DMS 273 (cell line): ENCODE results near the gene ZNF598.

ENCODE experiments used
- DNase-seq: peaks from one replicate; lab custom pipeline; 2025; ENCODE audit not compliant: unreplicated experiment; lab: John Stamatoyannopoulos, UW

ZNF598 gene

DNA sequence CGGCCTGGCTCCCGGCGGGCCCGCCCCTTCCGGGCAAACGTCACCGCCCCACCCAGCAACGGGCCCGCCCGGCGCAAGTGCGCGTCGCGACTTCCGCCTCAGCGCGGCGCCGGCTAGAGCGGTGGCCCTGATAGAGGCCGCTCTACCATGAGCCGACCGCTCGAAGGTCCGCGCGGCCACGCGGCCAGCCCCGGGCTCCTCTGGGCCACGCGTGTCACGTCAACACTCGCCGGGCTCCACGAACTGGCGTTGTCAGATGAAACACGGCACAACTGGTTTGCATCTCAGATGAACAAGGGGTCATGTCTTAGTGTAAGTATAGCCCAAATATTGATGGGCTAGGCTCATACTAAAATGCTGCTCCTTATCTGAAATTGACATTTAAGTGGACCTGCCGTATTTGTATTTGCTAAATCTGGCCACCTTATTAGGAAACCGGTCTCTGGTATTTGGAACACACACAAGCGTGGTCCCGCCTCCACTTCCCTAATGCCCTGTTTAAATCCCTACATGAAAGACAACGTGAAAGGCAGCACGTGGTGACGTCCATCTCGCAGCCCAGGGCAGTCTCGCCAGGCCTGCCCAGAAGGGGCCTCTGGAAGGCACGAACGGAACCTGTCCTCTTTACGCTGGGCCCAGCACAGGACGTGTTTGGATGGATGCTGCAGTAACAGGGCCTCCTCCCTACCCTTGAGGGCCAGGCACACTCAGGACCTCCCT, at the start of gene ZNF598:
Gene ZNF598 (minus strand): TSS at position 31 of the 720 bp plus-strand sequence.
- DNase-seq = peak; percentile 96

DNA sequence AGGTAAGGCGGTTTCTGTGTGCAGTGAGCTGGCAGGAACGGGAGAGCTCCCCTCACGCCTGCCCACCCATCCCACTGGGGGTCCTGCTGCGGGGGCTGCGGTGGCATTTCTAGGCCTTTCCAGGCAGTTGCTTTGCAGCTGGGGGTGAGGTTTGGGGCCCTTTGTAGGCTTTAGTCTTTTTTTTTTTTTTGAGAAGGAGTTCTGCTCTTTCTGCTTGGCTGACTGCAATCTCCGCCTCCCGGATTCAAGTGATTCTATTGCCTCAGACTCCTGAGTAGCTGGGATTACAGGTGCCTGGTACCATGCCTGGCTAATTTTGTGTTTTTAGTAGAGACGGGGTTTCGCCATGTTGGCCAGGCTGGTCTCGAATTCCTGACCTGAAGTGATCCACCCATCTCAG, 49.3 kb upstream of the ZNF598 start:
- no peak for DNase-seq

DNA sequence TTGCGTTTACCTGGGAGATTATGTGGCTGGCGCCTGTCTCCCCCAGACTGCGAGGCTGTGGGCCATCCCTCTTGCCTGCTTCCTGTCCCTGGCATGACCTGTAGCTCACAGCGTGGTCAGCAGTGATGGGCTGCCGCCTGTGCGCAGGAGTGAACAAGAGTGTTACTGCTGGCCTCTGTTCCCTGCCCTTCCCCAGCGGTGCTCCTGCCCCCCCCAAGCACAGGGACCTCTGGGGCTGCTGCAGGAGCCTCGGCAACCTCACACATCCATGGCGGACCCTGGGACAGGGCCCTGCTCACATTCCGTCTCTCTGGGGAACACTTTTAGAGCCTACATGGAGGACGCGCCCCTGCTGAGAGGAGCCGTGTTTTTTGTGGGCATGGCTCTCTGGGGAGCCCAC, 48.8 kb upstream of the ZNF598 start:
- no peak for DNase-seq

DNA sequence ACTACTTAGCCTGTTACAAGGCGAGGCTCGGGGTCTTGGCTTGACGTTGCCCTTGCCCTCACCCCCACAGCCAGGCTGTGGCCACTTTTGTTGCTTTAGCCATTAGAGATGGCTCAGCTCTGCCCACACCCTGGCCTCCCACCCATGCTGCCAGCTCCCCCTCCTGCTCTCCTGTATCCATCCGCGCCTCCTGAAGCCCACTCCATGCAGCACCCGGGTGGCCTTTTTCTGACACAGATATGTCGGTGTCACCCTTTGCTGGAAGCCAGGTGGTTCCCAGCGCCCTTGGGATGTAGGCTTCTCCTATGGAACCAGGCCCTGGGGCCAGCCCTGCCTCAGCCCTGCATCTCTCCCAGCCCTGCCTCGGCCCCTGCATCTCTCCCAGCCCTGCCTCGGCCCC, 47.8 kb upstream of the ZNF598 start:
- no peak for DNase-seq

DNA sequence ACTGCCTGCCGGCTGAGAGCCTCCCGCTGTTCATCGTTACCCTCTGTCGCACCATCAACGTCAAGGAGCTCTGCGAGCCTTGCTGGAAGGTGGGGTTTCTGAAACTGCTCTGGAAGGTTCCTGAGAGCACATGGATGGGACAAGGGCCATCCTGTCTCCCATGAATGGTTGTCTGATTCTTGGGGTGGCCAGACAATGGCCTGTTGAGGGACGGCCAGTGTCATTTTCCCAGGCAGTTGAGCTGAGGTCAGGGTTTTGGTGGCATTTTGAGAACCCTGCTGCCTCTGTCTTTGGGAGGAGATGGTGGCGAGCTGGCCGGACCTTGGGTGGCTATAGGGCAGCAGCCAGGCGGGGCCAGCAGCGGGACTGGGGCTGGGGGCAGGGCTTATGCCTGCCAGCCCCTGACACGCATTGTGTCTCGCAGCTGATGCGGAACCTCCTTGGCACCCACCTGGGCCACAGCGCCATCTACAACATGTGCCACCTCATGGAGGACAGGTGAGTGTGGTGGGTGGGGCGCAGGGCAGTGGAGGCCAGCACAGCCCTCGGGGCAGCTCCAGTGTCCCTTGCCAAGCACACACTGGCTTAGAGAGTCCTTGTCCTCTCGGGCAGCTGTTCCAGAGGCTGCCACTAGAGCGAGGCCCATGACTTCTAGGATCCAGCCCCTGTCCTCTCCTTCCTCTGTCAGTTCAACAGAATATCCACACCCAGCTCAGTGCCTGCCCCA, 47.2 kb upstream of the ZNF598 start:
- peak; percentile 41 for DNase-seq

DNA sequence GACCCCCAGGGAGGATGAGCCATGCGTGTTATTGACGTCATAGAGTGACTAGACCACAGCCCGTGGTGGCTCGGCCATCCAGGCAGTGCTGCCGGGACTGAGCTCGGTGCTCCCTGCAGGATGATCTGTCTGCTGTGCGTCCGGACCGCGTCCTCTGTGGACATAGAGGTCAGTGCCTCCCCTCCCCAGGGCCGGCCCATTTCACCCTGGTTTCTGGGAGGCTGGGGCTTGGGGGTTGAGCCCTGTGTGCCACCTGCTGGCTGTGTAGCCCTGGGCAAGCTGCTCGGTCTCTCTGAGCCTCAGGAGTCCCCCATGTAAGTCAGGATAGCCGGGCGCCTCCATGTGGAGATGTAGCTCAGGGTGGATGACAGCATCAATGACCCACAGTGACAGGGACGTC, 46.5 kb upstream of the ZNF598 start:
- no peak for DNase-seq

DNA sequence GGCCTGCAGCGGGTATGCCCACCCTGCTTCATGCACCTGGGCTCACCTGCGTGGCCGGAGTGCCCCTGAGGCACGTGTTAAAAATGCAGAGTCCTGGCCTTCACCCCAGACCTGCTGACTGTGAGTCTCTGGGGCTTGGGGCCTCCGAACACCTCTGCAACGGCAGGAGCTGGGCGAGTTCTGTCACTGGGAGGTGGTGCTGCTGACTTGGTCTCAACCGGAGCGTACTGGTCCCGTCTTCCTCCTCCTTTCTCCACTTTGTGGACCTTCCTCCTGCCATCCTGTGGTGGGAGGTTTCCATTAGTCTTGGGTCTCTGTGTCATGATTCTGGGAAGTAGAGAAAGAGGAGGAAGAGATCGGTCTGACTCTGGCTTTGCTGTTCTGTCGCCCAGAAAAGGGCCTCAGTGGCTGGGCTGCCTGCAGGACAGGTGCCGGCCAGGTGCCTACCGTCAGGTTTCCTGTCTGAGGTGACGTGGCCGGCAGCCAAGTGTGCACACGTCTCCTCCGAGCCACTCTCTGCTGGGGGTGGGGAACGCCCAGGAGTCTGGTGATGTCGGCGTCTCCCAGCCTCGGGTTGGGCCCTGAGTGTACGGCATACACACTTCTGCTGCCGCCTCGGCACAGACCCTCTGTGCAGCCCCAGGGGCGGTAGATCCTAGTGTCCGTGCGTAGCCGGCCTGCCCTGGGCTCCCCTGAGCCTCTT, 45.1 kb upstream of the ZNF598 start:
- DNase-seq = no peak

DNA sequence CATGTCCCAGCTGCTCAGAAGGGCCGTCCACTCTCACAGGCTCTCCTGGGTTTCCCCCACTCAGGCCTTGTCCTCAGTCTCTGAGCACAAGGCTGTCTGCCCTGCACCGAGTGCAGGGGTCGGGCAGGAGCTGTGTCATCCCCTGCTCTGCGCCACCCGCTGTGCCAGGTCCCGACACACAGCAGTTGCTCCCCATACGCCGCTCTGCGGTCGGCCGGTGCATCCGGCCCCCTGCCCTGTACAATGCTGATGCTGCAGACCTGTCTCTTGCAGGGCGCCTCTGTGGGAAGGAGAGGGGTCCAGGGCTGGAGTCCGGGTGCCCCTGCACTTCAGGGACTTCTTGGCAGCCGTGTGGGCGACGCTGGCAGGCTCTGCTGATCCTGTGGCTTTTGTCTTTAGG, 44.3 kb upstream of the ZNF598 start:
- DNase-seq = no peak

DNA sequence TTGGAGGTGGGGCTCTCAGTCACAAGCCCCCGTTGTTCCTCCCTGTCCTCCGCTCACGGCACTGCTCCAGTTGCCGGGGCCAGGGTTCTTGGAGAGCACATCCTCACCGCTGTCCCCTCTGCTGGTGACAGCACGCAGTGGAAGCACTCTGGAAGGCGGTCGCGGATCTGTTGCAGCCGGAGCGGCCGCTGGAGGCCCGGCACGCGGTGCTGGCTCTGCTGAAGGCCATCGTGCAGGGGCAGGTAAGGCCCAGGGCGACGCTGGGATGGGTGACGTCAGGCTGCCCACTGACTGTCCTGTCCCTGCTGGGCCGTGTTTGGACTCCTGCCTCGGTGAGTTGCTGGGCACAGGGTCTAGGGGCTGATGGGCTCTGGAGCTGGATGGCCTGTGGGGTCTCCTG, 43.6 kb upstream of the ZNF598 start:
- DNase-seq = no peak

DNA sequence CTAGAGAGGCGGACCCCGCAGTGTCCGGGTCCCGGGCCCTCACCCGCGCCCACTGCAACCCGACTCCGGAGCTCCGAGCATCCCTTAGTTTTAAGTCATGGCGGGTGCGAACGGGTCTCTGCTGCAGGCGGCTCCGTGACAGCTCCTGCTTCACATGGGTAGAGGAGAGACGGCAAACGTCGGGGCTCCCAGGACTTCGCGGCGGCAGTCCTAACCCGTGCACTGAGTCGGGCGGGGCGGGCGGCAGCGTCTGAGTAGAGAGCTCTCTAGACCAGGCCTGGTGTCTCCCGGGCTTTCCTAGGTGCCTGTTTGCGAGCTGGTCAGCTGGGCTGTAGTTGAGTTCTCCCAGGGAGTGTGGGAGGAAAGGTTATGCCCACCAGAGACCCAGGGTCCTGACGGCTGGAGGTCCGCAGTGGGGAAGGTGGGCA, 38.5 kb upstream of the ZNF598 start:
- peak; percentile 61 for DNase-seq

DNA sequence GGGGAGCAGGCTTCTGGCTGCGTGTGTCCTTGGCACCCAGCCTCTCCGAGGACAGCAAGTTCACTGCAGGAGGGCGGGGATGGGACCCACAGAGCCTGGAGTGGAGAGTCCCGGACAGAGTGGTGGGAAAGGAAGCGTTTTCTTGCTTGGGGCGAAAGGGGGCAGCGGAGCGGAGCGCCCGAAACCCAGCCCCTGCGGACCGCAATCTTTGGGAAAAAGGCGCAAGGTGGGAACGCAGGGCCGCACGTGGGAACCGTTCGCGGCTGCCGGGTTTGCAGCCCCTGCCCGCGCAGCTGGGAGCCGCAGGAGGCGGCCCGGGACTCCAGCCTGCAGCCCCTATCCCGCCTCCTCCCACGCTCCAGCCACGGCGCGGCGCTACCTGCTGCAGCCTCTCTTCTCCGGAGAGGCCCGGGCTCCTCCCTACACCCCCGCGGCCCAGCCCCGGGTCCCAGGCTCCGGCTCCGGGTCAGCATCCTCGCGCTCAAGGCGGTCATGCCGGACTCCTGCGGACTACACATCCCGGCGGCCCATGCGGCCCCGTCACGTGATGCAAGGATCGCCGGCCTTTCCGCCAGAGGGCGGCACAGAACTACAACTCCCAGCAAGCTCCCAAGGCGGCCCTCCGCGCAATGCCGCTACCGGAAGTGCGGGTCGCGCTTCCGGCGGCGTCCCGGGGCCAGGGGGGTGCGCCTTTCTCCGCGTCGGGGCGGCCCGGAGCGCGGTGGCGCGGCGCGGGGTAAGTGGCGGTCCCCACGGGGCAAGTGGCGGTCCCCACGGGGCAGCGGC, 37.9 kb upstream of the ZNF598 start, which contains the start of the genes NTHL1 and TSC2:
Gene NTHL1 (minus strand): TSS at position 505 of the 786 bp plus-strand sequence. CDS start 11 bp downstream, at position 494.
Gene TSC2 (plus strand): TSS at position 656 of the 786 bp plus-strand sequence. CDS start 631 bp downstream, outside the sequence.
- DNase-seq = peak; percentile 99

DNA sequence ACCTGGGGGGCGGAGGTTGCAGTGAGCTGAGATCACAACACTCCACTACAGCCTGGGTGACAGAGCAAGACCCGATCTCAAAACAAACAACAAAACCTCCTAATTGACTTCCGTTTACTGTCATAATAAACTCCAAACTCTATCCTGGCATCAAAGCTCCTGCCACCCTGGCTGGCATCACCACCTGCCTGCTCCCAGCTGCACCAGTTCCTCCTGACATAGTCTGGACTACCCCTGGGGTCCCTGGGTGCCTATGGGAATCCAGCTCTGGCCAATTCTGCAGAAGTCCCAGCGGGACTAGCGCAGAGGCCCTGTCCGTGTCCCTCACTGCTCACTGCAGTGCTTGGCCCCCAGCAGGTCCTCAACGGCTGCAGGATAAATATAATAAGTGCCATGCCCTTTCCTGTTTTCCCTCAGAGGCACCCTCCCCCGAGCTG, 37.3 kb upstream of the ZNF598 start:
- no peak for DNase-seq

DNA sequence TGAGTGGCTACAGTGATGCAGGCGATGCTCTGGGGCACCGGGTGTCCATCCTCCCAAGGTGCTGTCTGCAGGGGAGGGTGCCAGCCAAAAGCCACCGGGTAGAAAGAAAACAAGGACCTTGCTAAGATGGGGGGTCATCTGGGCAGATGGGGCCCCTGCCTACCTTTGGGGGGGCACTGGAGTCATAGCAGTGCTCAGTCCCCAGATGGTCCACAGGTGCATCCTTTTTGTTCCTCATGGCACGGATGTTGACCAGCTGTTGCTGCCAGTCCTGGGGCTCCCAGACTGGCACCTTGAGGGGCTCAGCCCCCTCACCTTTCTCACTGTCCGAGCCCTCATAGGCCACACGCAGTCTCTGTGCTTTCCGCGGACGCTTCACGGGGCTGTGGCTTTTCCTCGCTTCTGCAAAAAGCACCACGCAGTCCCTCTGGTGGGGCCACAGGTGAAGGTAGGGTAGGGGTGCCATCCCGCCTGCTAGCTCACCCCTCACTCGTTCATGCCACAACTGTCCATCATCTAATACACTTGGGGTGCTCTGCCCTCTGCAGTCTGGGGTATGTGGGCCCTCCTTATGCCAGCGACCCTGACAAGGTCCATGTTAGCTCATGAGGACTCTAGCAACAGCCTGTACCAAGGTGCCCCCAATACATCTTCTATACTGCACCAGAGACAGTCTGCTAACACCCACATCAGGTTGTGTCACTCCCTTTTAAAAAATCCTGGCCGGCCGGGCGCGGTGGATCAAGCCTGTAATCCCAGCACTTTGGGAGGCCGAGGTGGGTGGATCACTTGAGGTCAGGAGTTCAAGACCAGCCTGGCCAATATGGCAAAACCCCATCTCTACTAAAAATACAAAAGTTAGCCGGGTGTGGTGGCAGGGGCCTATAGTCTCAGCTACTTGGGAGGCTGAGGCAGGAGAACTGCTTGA, 36.6 kb upstream of the ZNF598 start:
- no peak for DNase-seq

DNA sequence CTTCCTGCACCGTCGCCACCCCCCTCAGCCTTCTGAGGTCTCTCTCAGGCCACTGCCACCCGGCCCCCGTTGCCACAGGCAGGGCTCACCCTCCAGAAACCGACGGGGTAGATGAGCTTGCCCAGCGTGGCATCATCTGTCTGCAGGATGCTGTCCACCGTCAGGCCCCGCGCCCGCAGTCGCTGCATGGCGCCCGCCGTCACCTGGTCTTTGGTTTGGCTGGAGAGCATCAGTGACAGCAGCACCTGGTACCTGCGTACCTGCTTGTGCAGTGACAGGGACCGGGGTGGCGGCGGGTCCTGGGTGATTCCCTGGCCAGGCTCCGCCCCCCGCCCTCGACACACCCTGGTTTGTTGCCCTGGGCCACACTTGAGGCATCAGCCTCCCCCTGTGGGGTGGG, 34.9 kb upstream of the ZNF598 start:
- DNase-seq = no peak

DNA sequence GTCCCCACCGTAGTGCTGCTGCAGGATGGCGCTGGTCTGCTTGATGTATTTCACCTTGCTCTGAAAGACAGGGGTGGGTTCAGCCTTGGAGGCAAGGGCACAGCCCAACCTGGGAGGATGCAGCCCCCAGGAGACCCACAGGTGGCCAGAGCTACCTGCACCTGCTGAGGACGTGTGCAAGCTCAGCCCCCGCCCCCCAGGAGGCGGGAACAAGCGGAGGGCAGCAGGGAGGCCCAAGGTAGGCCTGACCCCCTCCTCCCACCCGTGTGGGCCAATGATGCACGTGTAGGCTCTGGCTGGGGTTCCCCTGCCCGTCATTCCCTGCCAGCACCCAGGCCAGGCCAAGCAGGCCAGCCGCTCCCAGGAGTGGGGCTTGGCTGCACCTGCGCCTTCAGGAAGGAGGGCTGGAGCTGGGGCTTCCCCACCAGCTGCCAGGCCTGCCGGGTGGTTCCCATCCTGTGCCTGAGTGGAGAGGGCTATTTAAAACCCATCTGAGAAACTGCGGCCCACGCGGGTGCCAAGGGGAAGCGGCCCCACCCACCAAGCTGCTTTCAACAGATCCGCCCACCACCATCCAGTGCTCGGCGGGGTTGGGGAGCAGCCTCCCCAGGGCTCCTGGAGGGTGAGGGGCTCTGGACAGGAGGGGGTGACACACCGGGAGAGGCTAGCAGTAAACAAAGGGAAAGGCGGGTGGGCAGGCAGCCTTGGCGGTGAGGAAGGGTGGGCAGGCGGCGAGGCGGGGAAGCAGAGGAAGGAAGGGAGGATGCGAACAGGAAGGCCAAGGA, 34.2 kb upstream of the ZNF598 start:
- DNase-seq = peak; percentile 49

DNA sequence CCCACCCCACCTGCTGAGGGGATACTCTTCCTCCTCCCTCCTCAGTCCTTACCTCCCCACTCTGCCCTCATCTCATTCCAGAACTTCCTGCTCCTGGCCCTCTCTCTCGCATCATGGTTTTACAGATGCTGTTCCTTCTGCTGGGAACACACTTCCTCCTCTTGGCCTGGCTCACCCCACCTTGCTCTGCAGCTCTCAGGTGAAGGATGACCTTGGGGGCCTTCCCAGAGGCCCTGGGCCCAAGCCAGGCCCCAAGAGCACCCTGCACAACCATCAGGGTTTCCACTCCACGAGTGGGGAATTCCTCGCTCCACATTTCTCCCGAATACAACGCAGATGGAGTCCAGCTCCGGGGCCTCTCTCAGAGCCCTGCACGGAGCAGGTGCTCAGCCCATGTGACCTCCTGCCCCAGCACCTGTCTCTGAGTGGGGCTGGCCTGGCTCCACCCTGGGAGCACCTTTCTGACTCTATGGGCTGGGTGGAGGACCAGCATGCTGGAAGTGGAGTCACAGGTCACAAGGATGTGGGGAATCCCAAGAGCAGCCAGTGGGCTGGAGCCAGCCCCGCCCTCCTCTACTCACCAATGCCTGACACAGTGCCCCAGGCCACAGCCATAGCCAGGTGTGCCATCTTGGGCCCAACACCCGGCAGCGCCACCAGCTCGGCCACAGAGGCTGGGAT, 33.5 kb upstream of the ZNF598 start:
- DNase-seq = no peak

DNA sequence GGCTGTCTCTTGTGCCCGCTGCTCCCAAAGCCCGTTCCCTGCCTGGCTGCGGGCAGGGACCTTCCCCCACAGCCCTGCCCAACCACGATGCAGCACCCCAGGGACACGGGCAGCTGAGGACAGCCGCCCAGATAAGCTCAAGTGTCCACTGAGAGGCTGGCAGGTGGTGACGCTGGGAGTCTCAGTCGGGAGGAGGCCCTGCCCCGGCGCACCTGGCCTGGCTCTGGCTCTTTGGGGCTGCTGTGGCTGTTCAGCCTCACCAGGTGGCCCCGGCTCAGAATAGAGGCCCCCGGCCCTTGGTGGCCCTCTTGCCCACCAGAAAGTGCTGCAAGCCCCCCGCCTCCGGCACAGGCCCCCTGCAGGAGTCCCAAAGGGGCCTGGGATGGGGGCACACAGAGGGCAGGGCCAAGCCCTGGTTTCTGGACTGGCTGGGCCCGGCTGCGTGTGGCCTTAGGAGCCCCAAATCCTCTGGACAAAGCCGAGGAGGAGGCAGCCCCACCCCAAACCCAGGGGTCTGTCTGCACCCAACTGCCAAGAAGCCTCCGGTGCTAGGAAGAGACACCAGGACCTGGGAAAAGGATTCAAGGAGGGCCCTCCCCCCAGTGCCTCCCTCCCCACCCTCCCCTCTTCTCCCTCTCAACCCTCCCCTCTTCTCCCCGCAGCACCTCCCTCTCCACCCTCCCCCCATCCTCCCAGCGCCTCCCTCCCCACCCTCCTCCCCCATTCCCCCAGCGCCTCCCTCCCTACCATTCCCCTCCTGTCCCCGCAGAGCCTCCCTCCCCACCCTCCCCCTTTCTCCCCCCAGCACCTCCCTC, 32.8 kb upstream of the ZNF598 start:
- no peak for DNase-seq
